GM12865 (cell line): ENCODE measurements around the gene STAG1.

Experiments used
- DNase-seq: peaks from one replicate; pipeline ENCODE4 v3.0.0; 2010; ENCODE audit warnings: low read depth
- H3K4me3 ChIP-seq: 2 replicates; pipeline ENCODE4 v1.5.1; 2011; ENCODE audit warnings: mild to moderate bottlenecking, low read depth, low read length, control low read depth
- TF ChIP-seq, protein P1 (sequence below): IDR thresholded peaks from 2 replicates; pipeline ENCODE4 v1.5.1; 2011; ENCODE audit warnings: low read length, control low read depth, low read depth, inconsistent platforms; ENCODE audit not compliant: insufficient read depth; ENCODE audit errors: missing control alignments

The STAG1 gene

DNA sequence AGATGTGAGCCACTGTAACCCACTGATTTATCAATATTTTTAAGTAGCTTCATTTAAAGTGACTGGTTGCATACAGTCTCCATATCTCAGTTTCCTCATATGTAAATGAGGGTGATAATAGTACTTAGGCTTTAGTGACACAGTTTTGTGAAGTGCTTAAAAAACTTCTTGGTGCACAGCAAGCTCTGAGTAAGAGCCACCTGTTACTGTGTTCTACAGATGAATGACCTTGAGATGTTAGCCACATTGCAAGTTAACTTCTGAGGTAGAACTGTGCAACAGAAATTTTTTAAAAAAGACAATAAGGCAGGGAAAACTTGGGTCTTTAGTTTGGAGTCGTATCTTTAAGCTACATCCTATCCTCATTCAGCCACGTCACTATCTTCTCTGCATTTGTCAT lies 458.9 kb downstream of the STAG1 start:
- H3K4me3 ChIP-seq: no peak overlapping the region
- TF ChIP-seq, protein P1, sequence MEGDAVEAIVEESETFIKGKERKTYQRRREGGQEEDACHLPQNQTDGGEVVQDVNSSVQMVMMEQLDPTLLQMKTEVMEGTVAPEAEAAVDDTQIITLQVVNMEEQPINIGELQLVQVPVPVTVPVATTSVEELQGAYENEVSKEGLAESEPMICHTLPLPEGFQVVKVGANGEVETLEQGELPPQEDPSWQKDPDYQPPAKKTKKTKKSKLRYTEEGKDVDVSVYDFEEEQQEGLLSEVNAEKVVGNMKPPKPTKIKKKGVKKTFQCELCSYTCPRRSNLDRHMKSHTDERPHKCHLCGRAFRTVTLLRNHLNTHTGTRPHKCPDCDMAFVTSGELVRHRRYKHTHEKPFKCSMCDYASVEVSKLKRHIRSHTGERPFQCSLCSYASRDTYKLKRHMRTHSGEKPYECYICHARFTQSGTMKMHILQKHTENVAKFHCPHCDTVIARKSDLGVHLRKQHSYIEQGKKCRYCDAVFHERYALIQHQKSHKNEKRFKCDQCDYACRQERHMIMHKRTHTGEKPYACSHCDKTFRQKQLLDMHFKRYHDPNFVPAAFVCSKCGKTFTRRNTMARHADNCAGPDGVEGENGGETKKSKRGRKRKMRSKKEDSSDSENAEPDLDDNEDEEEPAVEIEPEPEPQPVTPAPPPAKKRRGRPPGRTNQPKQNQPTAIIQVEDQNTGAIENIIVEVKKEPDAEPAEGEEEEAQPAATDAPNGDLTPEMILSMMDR: no peak
- DNase-seq: no peak

DNA sequence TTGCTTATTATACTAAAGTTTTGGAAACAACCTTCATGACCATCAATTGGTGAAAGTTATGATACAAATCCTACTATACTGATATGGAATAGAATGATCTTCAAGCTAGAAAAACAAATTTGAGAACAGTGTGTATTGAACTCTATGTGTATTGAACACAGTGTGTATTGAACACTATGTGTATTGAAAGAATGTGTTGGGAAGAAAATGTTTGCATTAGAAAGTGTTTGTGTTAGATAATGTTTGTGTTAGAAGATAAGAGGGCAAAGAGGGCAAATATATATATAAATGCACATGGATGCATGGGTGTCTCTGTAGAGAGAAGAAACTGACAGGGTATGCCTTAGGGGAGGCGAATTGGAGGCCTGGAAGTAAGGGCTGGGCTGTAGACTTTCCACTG lies 459.7 kb downstream of the STAG1 start:
- DNase-seq: no peak
- TF ChIP-seq, protein P1: no peak
- no peak overlapping the region for H3K4me3 ChIP-seq

DNA sequence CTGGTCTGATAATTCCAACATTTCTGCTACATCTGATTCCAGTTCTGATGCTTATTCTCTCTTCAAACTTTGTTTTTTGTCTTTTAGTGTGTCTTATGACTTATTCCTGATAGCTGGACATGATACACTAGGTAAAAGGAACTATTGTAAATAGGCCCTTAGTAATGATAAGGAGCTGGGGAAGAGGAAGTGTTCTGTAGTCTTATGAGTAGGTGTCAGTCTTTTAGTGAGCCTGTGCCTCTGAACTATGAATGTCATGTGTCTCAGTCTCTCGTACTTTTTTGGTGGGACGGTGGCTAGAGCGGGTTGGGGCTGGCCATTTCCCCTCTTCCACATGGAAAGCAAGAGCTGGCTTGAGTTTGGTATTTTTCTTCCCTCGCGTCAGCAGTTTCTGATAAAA lies 460.9 kb downstream of the STAG1 start:
- DNase-seq: no peak
- TF ChIP-seq, protein P1: no peak
- H3K4me3 ChIP-seq: no peak overlapping the region
